ENCODE data around the gene ATXN7L3B. TPM values are rescaled to one million over a fixed set of nuclear protein-coding genes. Genes with fewer than 3 reads are reported as not detected.
"Not testable (repeated sequence)": the region's sequence is repeated elsewhere in the genome, so short reads cannot be mapped to it uniquely, and the experiment has no call there.

ATXN7L3B gene
- total RNA-seq, 2 experiments from 2014 or later: 22.4 to 33.3 TPM

GRCh38 chr12:74491374-74491773, 46.3 kb upstream of the ATXN7L3B start:
- no peak overlapping the region for H3K27ac ChIP-seq (ENCODE audit: low read depth, low read length, poor library complexity, severe bottlenecking)
- no peak for TF ChIP-seq EZH2phosphoT487 (IDR thresholded peaks at IDR 0.05; ENCODE audit: borderline replicate concordance, low read depth, low read length)
- TF ChIP-seq, protein P1, sequence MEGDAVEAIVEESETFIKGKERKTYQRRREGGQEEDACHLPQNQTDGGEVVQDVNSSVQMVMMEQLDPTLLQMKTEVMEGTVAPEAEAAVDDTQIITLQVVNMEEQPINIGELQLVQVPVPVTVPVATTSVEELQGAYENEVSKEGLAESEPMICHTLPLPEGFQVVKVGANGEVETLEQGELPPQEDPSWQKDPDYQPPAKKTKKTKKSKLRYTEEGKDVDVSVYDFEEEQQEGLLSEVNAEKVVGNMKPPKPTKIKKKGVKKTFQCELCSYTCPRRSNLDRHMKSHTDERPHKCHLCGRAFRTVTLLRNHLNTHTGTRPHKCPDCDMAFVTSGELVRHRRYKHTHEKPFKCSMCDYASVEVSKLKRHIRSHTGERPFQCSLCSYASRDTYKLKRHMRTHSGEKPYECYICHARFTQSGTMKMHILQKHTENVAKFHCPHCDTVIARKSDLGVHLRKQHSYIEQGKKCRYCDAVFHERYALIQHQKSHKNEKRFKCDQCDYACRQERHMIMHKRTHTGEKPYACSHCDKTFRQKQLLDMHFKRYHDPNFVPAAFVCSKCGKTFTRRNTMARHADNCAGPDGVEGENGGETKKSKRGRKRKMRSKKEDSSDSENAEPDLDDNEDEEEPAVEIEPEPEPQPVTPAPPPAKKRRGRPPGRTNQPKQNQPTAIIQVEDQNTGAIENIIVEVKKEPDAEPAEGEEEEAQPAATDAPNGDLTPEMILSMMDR (conservative IDR thresholded peaks at IDR 0.05; ENCODE audit: low read length): no peak
- intact Hi-C loops (cut with micrococcal nuclease; ENCODE audit: unreplicated experiment): no loop called here
- no peaks in the 10 kb centered on the region for H3K9me3 ChIP-seq (ENCODE audit: low read length)
- no peaks in the 10 kb centered on the region for H3K9me2 ChIP-seq (ENCODE audit: insufficient read depth, low read length)
- CTCF ChIA-PET (ENCODE audit: unreplicated experiment): no interaction called here
- H3K36me3 ChIP-seq (ENCODE audit: insufficient read depth, low read length): no peaks in the 10 kb centered on the region
- DNase-seq (ENCODE audit: low spot score): no peak
- H3K4me2 ChIP-seq (ENCODE audit: low read length): no peak overlapping the region
- BruUV-seq (replicated peaks): no TSS peak
- H3K4me1 ChIP-seq (ENCODE audit: insufficient read depth, low read length, poor library complexity, severe bottlenecking): no peaks in the 10 kb centered on the region
- H3K79me2 ChIP-seq (ENCODE audit: insufficient read depth, low read depth, low read length): no peaks in the 10 kb centered on the region
- no peak overlapping the region for H3K4me3 ChIP-seq (ENCODE audit: low read depth, low read length, poor library complexity, severe bottlenecking)
- H2AFZ ChIP-seq (ENCODE audit: low read length): no peak overlapping the region
- H4K20me1 ChIP-seq (ENCODE audit: insufficient read depth, low read length): no peaks in the 10 kb centered on the region
- POLR2A ChIA-PET: interaction anchor here (2.4 kb wide), 1 partner anchor 9 kb away, joined by 8 read pairs; no protein-coding TSS in a partner anchor

DNA sequence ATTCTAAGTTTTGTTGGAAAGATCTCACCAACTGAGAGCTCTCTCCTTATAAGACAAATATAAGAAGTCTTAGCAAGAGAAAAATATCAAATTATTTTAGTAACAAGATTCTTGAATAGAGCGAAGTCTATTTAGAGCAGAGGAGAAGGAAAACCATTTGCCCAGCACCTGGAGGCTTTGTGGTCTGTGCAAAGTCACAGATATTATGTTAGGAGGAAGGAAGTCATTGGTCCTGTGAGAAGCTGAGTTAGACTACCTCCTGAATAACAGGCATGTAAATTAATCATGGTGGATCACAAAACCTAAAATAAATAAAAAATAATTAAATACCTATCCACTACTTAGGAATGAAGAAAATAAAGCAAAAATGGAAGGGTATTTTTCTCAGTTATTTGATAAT, 38.4 kb upstream of the ATXN7L3B start:
- Histone ChIP-seq H3K4me1 (ENCODE audit: insufficient read depth, low read length, poor library complexity, severe bottlenecking) (no peaks in the 10 kb centered on the region), H3K9me3 (ENCODE audit: low read length) (no peaks in the 10 kb centered on the region), H3K79me2 (ENCODE audit: insufficient read depth, low read depth, low read length) (no peaks in the 10 kb centered on the region), H4K20me1 (ENCODE audit: insufficient read depth, low read length) (no peaks in the 10 kb centered on the region), H3K4me3 (ENCODE audit: low read depth, low read length, poor library complexity, severe bottlenecking) (no peak overlapping the region), H3K27ac (ENCODE audit: low read depth, low read length, poor library complexity, severe bottlenecking) (no peak overlapping the region), H3K4me2 (ENCODE audit: low read length) (no peak overlapping the region), H3K36me3 (ENCODE audit: insufficient read depth, low read length) (no peaks in the 10 kb centered on the region), H3K9me2 (ENCODE audit: insufficient read depth, low read length) (no peaks in the 10 kb centered on the region), H2AFZ (ENCODE audit: low read length) (no peak overlapping the region)
- ChIA-PET CTCF (ENCODE audit: unreplicated experiment) (no interaction called here), POLR2A (no interaction called here)
- TF ChIP-seq, protein P1 (conservative IDR thresholded peaks at IDR 0.05; ENCODE audit: low read length): no peak
- no peak for TF ChIP-seq EZH2phosphoT487 (IDR thresholded peaks at IDR 0.05; ENCODE audit: borderline replicate concordance, low read depth, low read length)
- BruUV-seq (replicated peaks): no TSS peak
- no peak for DNase-seq (ENCODE audit: low spot score)
- intact Hi-C loops (cut with micrococcal nuclease; ENCODE audit: unreplicated experiment): no loop called here

- POLR2A ChIA-PET; H3K27ac ChIP-seq (ENCODE audit: low read depth, low read length, poor library complexity, severe bottlenecking); BruUV-seq (replicated peaks); H2AFZ ChIP-seq (ENCODE audit: low read length); H3K79me2 ChIP-seq (ENCODE audit: insufficient read depth, low read depth, low read length); H3K9me3 ChIP-seq (ENCODE audit: low read length); H4K20me1 ChIP-seq (ENCODE audit: insufficient read depth, low read length); H3K4me1 ChIP-seq (ENCODE audit: insufficient read depth, low read length, poor library complexity, severe bottlenecking); H3K4me3 ChIP-seq (ENCODE audit: low read depth, low read length, poor library complexity, severe bottlenecking); DNase-seq (ENCODE audit: low spot score); H3K9me2 ChIP-seq (ENCODE audit: insufficient read depth, low read length); intact Hi-C loops (cut with micrococcal nuclease; ENCODE audit: unreplicated experiment); H3K4me2 ChIP-seq (ENCODE audit: low read length); H3K36me3 ChIP-seq (ENCODE audit: insufficient read depth, low read length); CTCF ChIA-PET (ENCODE audit: unreplicated experiment): not testable (repeated sequence)
Measured at GRCh38 chr12:74508873-74509657, 28.6 kb upstream of the ATXN7L3B start.
